Fibroblast of skin of back (primary cell): ENCODE measurements around the gene ISCU.
A peak's percentile ranks its signal among the peaks of the same experiment; 100 is the strongest.
"Not testable (repeated sequence)": the region's sequence is repeated elsewhere in the genome, so short reads cannot be mapped to it uniquely, and the experiment has no call there.

Source experiments
- DNase-seq: peaks from one replicate; pipeline ENCODE4 v3.0.0-alpha.2; 2013

Gene ISCU

DNA sequence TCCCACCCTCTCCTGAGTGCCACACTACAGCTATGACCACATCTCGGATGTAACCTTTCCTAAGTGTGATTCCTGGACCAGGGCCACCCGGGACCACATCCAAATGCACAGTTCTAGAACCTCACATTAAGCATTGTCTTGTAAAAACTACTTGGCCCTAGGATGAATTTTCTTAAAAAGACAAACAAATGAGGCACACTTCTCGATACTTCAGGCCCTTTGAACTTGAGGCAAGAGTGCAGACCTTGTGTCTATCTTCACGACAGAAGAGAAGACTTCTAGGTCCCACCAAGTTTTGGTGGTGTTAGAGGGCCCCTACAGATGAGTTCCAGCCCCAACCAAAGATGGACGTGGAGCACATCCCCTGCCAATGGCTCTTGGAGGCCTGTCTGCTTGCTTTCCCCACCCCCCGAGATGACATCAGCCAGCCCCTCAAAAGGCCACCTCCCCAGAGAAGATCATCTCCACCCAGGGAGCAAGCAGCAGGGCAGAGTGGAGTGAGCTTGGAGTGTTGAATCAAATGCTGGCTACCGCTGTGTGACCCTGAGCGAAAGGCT lies 9.3 kb downstream of the ISCU start:
- no peak for DNase-seq

DNA sequence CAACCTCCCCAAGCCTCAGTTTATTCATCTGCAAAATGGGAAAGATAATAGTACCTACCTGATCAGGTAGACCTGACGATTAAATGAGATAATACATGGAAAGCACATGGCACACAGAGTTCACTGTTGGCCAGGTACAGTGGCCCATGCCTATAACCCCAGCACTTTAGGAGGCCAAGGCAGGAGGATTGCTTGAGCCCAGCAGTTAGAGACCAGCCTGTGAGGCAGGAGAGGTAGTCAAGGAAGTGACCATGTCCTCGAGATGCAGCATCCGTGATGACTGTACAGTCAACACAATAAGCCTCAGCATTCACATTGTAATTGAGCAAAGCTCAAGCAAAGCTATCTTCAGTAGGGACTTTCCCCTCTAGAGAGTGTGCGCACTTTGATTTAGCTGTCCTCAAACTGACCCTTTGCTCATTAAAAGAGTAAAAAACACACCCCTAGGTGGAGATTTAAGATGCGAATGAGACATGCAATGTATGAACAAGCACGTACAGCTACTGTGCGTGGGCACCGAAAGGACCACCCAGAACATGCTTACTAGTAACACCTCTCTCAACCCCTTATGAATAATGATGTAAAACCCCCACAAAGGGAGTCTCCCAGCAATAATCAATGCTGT lies 9.9 kb downstream of the ISCU start:
- DNase-seq: no peak

DNA sequence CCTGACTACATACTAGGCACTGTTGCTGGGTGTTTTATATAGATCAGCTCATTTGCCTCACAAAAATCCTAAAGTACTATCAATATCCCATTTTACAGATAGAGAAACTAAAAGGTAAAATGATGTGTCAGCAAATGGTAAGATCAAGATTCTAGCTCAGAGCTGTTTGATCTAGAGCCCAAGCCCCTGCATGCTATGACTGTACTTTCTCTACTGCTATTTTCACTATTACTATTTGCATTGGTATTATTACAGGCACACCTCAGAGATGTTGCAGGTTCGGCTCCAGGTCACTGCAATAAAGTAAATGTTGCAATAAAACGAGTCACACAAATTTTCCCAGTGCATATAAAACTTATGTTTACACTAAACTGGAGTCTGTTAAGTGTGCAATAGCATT lies 10.9 kb downstream of the ISCU start:
- DNase-seq: no peak

DNA sequence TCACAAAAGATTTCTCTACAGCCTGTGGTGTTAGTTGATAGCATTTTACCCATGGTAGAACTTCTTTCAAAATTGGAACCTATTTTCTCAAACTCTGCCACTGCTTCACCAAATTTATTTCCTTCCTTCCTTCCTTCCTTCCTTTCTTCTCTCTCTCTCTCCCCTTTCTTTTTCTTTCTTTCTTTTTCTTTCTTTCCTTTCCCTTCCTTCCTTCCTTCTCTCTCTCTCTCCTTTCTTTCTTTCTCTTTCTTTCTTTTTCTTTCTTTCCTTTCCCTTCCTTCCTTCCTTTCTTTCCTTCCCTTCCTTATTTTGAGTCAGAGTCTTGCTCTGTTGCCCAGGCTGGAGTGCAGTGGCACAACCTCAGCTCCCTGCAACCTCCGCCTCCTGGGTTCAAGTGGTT lies 11.9 kb downstream of the ISCU start:
- DNase-seq: not testable (repeated sequence)

DNA sequence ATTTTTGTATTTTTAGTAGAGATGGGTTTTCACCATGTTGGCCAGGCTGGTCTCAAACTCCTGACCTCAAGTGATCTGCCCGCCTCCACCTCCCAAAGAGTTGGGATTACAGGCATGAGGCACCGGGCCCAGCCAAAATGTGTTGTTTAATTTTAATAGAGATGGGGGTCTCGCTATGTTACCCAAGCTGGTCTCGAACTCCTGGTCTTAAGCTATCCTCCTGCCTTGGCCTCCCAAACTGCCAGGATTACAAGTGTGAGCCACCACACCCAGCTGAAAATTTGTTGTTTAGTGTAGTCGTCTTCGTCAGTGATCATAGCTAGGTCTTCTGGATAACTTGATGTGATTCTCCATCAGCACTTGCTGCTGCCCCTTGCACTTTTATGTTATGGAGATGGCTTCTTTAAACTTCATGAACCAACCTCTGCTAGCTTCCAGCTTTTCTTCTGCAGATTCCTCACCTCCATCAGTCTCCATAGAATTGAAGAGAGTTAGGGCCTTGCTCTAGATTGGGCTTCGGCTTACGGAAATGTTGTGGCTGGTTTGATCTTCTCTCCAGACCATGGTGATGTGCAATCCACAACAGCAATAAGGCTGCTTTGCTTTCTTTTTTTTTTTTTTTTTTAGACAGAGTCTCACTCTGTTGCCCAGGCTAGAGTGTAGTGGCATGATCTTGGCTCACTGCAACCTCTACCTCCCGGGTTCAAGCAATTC lies 13.0 kb downstream of the ISCU start:
- no peak for DNase-seq

DNA sequence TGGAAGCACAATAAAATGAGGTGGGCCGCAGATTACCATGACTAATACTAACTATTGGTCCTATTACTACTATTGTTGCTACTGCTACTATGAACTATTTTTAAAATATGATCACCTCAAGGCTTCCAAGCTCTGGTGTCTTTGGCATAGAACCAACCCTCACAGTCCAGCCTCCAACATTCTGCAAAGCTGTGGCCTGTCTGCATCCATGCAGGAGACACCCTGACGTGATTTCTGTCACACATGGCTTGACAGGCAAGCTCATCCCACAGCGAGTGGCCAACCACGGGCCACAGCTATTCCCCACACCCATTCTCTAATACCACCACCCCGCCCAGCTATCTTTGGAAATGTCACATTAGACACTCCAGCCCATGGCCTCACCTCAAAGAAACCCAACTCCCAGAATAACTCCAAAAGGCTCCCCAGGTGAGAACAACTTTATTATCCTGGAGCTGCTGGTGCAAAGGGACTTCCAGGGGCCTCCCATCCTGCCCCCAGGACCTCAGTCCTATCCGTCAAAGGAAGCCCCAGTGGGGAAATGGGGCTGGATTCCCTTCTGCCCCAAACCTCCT lies 14.4 kb downstream of the ISCU start:
- peak; percentile 83 for DNase-seq

DNA sequence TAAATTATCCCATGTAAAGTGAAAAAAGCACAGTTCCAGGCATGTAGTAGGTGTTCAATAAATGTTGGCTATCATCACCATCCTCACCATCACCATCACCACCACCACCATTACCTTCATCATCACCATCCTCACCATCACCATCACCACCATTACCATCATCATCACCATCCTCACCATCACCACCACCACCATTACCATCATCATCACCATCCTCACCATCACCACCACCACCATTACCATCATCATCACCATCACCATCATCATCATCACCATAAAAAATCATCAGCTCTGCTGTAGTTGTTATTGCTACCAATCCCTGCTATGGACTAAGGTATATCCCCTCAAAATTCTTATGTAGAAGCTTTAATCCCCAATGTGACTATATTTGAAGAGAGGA lies 15.1 kb downstream of the ISCU start:
- DNase-seq: no peak

DNA sequence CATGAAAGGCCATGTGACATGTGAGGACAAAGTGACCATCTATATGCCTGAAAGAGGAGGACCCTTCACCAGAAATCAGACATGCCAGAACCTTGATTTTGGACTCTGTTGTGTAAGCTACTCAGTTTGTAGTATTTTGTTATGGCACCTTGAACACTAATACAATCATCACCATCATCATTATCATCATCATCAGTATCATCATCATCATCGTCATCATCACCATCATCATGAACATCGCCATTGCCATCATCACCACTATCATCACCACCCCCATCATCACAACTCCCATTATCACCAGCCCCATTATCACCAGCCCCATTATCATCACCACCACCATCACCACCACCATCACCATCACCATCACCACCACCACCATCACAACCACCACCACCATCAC lies 15.9 kb downstream of the ISCU start:
- no peak for DNase-seq

DNA sequence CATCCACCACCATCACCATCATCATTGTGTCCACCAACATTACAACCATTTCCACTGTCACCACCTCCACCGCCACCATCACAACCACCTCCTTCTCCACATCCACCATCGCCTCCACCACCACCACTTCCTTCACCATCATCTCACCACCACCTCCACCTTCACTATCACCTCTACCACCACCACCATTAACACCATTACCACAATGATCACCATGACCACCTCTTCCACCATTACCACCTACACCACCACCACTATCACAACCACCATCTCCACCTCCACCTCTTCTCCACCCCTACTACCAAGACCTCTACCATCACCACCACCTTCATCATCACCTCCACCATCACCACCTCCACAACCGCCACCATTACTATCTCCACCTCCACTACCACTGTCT lies 16.4 kb downstream of the ISCU start:
- no peak for DNase-seq

DNA sequence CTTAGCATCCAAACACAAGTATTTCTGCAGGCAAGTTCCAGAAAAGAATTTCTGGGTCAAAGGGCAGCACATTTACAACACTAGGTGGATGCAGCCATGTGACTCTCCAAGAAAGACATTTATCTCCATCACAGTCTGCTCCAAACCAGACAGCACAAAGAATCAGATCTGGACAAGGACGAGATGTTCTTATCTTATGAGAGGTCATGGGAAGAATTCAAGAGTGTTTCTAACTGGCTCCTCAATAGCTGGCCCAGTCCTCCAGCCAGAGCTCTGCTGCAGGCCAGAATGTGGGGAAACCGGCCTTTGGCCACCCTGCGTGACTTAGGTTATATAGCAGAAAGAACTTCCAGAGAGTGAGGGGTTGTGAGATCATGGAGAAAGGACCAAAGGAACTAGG lies 18.1 kb downstream of the ISCU start:
- DNase-seq: no peak

DNA sequence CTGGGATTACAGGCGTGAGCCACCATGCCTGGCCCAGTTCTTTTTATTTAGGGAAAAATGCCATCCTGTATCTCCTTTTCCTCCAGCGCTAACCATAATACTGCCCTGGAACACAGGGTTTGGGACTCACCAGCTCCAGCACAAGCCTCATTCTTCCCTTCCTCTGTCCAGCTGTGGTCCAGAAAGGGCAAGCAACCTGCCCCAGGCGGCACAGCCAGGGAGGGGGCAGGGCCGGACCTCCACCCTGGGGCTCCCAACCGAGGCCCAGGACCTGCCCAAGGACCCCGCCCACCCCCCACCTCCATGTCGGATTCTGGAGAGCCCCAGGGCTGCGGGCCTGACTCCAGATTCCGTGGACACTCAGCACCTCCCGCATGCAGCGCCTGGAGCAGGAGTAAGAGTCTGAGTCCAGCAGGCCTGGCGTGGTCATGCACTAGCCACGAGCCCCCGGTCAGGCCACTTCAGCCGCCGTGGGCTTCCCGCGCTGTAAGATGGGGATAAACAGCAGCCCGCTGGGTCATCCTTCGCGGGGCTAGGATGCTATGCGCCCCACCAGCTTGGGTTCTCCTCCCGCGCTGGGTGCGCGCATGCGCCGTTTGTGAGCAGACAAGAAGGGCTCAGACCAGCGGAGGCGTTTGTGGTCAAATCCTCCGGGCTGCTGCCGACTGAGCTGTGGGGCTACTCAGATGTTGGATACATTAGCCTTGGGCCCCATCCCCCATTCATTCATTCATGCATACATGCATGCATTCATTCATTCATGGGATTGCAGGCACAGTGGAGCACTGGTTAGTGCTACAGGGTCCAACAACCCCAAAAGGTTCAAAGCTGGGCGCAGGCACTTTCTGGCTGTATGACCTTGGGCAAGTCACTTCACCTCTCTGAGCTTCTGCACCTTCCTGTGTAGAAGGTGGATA lies 19.2 kb downstream of the ISCU start:
- DNase-seq: no peak

DNA sequence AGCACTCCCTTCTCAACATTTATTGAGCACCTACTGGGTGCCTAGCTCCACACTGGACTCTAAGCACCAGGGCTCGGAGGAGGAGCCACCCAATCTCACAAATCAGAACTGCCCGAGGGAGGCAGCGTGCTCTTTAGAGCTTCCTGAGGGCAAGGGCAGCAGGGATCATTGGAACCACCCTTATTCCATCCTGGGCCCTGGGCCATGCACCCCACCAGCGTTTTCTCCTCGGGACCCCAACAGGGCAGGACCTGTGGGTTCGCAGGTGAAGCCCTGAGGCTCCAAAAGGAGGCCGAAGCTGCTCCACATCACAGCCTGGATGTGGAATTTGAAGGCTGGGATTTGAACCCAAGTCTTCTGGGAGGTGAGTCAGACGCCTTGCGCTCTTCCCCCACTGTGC lies 20.1 kb downstream of the ISCU start:
- no peak for DNase-seq

DNA sequence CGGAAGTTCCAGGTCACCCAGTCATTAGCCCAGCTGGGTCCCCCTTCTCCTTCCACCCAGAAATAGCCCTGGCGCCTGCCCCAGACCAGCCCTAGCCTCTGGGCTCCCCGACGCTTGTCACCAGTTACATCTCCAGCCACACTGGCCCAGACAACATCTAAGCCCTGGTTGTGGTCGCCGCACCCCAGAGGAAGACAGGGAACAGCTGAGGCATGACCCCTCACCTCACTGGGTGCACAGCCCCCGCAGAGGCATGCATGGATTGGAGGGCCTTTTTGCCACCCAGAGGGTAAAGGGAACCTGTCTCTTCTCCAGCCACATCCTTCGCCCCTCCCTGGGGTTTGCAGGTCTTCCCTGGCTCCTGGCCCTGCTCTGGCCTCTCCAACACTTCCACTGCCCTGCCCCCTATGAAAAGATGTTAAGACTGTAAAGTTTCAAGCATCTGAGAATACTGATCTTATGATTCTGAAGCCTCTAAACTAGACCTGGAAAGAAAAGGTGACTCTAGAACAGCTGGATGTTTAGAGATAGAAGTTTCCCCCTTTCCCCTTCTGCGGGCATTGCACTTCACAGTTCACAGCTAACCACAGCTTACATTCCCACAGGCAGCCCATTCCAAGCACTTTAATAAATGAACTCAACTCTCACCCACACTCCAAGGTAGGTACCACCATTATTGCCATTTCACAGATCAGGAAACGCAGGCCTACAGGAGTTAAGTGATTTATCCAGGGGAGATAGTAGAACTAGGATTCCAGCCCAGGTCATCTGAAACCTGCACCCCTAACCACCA lies 20.8 kb downstream of the ISCU start:
- no peak for DNase-seq

DNA sequence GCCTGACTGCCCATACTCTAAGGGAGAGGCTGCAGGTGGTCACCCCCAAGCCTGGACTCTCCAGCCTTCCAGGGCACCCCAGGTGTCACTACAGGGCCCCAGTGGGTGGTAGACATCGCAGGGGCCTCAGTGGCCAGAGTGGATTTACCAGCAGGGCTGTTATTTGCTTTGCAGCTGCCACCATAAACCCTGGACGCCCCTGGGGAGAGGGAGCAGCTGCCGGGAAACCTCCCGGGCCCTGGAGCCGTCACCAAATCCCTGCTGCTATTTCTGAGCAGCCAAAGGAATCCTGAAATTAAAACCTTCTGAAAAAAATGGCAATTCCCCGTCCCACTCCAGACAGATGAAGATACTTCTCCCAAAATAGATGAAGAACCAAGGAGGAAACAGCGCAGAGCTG lies 21.6 kb downstream of the ISCU start:
- DNase-seq: no peak

DNA sequence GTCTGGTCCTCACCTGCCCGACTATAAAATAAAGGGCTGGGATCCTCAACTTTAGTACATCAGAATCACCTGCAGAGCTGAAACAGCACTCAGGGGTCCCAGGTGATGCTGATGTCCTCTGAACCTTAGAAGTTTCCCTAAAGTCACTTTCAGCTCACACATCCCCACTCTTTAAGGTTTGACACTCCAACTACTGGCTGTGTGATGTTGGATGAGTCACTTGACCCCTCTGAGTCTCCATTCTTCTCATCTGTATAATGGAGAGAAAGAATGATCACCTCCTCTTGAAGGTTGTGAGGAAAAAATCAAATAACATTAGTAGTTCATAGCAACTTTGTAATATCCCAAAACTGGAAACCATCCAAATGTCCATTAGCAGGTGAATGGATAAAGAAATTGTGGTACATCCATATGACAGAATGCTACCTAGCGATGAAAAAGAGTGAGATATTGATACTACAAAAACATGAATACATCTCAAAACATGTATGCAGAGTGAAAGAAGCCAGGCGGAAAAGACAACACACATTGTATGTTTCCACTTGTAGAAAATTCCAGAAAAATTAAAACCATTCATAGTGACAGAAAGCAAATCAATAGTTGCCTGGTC lies 22.2 kb downstream of the ISCU start:
- DNase-seq: no peak

DNA sequence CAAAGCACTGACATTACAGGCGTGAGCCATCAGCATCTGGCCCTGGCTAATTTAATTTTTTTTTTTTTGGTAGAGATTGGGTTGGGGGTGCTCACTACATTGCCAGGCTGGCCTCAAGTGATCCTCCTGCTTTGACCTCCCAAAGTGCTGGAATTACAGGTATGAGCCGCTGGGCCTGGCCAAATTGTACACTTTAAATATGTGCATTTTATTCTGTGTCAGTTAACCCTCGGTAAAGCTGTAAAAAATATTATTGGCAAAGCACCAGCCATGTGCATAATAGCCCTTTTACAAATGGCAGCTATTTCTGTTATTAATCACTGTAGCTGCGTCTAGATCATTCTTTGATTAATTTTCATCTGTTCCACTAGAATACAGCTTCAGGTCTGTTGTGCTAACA lies 23.5 kb downstream of the ISCU start:
- no peak for DNase-seq

DNA sequence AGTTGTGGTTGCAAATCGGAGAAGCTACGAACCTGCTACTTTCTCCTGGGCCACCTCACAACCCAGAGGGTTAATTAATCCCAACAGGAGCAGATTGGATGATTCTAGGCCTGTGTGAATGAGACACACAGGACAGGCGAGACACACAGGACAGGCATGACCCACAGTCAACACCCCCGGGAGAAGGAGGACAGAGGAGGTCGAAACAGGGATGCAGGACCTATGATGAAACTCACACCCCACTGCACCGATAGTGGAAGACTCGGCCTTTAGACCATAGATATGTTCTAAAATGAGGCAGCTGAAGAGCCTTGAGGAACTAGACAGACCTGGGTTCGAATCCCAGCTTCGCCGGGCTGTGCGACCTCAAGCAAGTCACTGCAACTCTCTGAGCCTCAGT lies 23.9 kb downstream of the ISCU start:
- DNase-seq: no peak

DNA sequence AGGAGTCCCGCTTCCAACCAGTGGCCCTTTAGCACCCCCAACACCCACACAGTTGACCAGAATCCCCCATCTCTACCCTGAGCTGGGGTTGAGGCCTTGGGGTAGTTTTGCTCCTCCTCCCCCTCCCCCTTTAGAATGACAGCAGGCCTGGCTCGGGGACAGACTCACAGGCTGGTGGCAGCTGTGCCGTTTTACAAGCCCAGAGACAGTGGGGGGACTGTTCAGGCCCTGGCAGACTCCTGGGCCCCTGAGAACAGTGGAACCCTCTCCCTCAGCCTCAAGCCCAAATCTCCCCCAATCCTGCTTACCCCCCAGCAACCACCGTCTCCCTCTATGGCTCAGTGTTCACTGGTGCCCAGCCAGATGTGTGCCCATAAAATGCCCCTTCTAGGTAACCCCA lies 25.4 kb downstream of the ISCU start:
- no peak for DNase-seq

DNA sequence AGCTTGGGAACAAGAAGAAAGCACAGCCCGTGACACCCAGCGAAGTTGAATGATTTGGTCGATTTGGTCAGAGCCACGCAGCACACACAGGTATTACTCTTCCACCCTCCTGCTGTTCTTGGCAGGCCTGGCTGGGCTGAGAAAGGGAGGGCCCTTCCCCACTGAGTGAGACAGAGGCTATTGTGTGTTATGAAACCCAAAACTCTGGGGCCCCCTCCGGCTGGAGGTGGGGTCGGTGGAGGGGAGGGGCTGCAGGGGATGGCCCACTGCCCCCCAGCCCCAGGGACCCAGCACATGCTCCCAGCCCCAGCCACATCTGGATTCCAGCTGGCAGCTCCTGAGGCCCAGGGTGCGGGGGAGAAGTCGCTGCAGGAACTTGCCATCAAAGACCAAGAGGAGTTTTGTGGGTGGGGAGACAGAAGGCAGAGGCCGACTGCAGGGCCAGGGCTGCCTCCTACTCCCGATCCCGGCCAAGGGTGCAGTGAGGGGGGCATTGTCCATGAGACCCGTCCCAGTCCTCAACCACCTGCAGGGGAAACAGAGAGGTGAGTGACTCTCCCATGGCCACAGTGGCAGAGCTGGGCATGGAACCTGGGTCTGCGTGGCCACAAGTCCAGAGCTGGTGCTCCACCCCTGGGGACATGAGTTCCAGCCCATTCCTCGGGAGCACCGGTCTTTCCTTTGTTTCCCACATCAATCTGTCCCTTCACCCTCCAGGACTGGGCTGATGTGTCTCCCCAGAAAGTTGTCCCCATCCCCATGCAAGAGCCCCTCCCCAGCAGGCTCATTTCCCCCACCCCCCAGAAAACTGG lies 26.8 kb downstream of the ISCU start:
- peak; percentile 42 for DNase-seq

DNA sequence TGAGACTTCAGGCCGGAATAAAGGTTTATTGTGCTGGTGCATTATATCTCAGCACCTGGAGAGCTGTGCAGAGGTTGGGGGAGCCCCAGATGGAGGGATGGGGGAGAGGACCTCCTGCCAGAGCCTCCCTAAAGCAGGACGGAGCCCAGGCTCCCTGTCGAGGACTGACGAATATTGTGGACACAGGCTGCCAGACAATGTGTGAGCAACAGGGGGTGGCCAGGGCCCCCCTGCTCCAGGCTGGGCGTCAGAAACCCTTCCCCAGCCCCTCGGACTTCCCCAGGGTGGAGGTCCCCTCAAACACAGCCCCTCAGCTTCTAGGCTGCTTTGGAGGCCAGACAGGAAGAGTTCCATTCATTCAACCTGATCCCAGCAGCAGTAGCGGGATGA lies 27.4 kb downstream of the ISCU start:
- DNase-seq: no peak

DNA sequence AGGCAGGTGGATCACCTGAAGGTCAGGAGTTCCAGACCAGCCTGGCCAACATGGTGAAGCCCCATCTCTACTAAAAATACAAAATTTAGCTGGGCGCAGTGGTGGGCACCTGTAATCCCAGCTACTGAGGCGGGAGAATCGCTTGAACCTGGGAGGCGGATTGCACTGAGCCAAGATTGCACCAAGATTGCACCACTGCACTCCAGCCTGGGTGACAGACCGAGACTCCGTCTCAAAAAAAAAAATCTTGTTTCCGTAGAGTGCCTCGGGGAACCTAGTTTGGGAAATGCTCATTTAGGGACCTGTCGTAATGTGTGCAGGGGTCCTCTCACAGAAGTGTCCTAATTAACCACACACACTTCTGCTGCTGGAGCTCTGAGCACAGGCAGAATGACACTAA lies 28.1 kb downstream of the ISCU start:
- not testable (repeated sequence) for DNase-seq
